SK-N-SH (cell line): ENCODE results near the gene ARGLU1. TPM values are rescaled to one million over a fixed set of nuclear protein-coding genes. Genes with fewer than 3 reads are reported as not detected.

ENCODE experiments used
- CTCF ChIA-PET: fragments of 300-600, 350-600 bp; formaldehyde crosslinking; extraction: SDS; loops from one replicate; lab custom pipeline; 2021; lab: Yijun Ruan, JAX
- POLR2A ChIA-PET: fragments of 350-600 bp; sonication (Branson Sonifier 250); formaldehyde crosslinking; extraction: SDS; loops from one replicate; lab custom pipeline; 2020; ENCODE audit warnings: antibody characterized with exemption, inconsistent platforms; lab: Yijun Ruan, JAX
- DNase-seq: peaks from one replicate; pipeline ENCODE4 v3.0.0; 2012
- H2AFZ ChIP-seq: fragments of 200-600 bp; sonication (generic); 2 replicates; pipeline ENCODE4 v1.8.1; 2016; ENCODE audit warnings: antibody characterized with exemption, mild to moderate bottlenecking, low read depth
- H3F3A ChIP-seq: fragments of 200-600 bp; sonication (generic); replicated peaks from 2 replicates; pipeline ENCODE3; 2016; ENCODE audit warnings: antibody characterized with exemption, mild to moderate bottlenecking; ENCODE audit not compliant: insufficient read depth
- H3K27ac ChIP-seq, 2 experiments: fragments of 200-500 bp in 1 of 2; fragments of 200-600 bp in 1 of 2; sonication (Bioruptor generic) in 1 of 2; sonication (generic), shearing (Covaris generic) in 1 of 2; 2 replicates each; pipeline versions ENCODE4 v1.5.1 to v1.6.1; 2014 to 2016; ENCODE audit warnings: low read depth in 2 of 2, inconsistent platforms in 1 of 2, low read length in 1 of 2, mild to moderate bottlenecking in 1 of 2, mixed read lengths in 1 of 2
- H3K27me3 ChIP-seq: fragments of 200-600 bp; sonication (generic), shearing (Covaris generic); 2 replicates; pipeline ENCODE4 v1.6.1; 2016; ENCODE audit warnings: mixed run types; ENCODE audit not compliant: insufficient read depth
- H3K36me3 ChIP-seq, 2 experiments: fragments of 200-500 bp in 1 of 2; fragments of 200-600 bp in 1 of 2; sonication (Bioruptor generic) in 1 of 2; sonication (generic) in 1 of 2; replicated peaks in 1 of 2; 2 replicates each; pipeline versions ENCODE3 to v1.5.1; 2014 to 2016; ENCODE audit warnings: low read length in 1 of 2, mild to moderate bottlenecking in 1 of 2; ENCODE audit not compliant: insufficient read depth in 2 of 2, control insufficient read depth in 1 of 2
- H3K4me1 ChIP-seq, 2 experiments: fragments of 200-500 bp in 1 of 2; fragments of 200-600 bp in 1 of 2; sonication (Bioruptor generic) in 1 of 2; sonication (generic), shearing (Covaris generic) in 1 of 2; 2 replicates each; pipeline versions ENCODE4 v1.5.1 to v1.6.1; 2014 to 2016; ENCODE audit warnings: low read depth in 1 of 2, low read length in 1 of 2, mixed run types in 1 of 2; ENCODE audit not compliant: insufficient read depth in 2 of 2, control insufficient read depth in 1 of 2
- H3K4me2 ChIP-seq: fragments of 200-600 bp; sonication (generic), shearing (Covaris generic); 2 replicates; pipeline ENCODE4 v1.6.1; 2017; ENCODE audit warnings: mixed run types
- H3K4me3 ChIP-seq, 2 experiments: fragments of 200-500 bp in 1 of 2; fragments of 200-600 bp in 1 of 2; sonication (Bioruptor generic) in 1 of 2; sonication (generic), shearing (Covaris generic) in 1 of 2; 2 replicates each; pipeline versions ENCODE4 v1.5.1 to v1.8.1; 2014 to 2016; ENCODE audit warnings: low read depth in 2 of 2, inconsistent platforms in 1 of 2, low read length in 1 of 2, mild to moderate bottlenecking in 1 of 2, mixed read lengths in 1 of 2, moderate library complexity in 1 of 2
- H3K79me2 ChIP-seq: fragments of 200-600 bp; sonication (generic); 2 replicates; pipeline ENCODE4 v1.8.1; 2017; ENCODE audit warnings: mild to moderate bottlenecking; ENCODE audit not compliant: insufficient read depth
- H3K9ac ChIP-seq: fragments of 200-600 bp; sonication (generic); 2 replicates; pipeline ENCODE4 v1.6.1; 2017; ENCODE audit warnings: mixed run types
- H3K9me2 ChIP-seq: fragments of 200-600 bp; sonication (generic); 2 replicates; pipeline ENCODE4 v1.6.1; 2017; ENCODE audit warnings: mixed run types
- H3K9me3 ChIP-seq: fragments of 200-600 bp; sonication (generic); 2 replicates; pipeline ENCODE4 v1.6.1; 2017; ENCODE audit warnings: mixed run types, mild to moderate bottlenecking, moderate library complexity
- H4K20me1 ChIP-seq: fragments of 200-600 bp; sonication (generic); 2 replicates; pipeline ENCODE4 v1.6.1; 2017; ENCODE audit warnings: mild to moderate bottlenecking, mixed run types; ENCODE audit not compliant: insufficient read depth
- FOSL2 ChIP-seq: IDR thresholded peaks from 2 replicates; pipeline ENCODE4 v1.4.0; 2012; ENCODE audit warnings: low read depth, mild to moderate bottlenecking, moderate library complexity, borderline replicate concordance
- FOXM1 ChIP-seq: IDR thresholded peaks from 2 replicates; pipeline ENCODE4 v1.4.0; 2012; ENCODE audit warnings: low read depth, mild to moderate bottlenecking
- JUND ChIP-seq: IDR thresholded peaks from 2 replicates; pipeline ENCODE4 v1.4.0; 2012
- MEF2A ChIP-seq: IDR thresholded peaks from 2 replicates; pipeline ENCODE4 v1.4.0; 2012; ENCODE audit warnings: low read depth, borderline replicate concordance
- POLR2AphosphoS5 ChIP-seq: IDR thresholded peaks from 2 replicates; pipeline ENCODE4 v1.6.1; 2012; ENCODE audit warnings: low read depth, low read length
- RAD21 ChIP-seq: IDR thresholded peaks from 2 replicates; pipeline ENCODE4 v1.6.1; 2012; ENCODE audit warnings: mild to moderate bottlenecking, low read length
- RXRA ChIP-seq: IDR thresholded peaks from 2 replicates; pipeline ENCODE4 v1.4.0; 2012; ENCODE audit warnings: low read depth, mild to moderate bottlenecking, borderline replicate concordance
- SIN3A ChIP-seq: IDR thresholded peaks from 2 replicates; pipeline ENCODE4 v1.6.1; 2012; ENCODE audit warnings: low read depth, mild to moderate bottlenecking, low read length, moderate library complexity, borderline replicate concordance
- SMC3 ChIP-seq: IDR thresholded peaks from 2 replicates; pipeline ENCODE4 v1.6.1; 2012; ENCODE audit warnings: low read depth, low read length, improper control_type of control experiment
- TAF1 ChIP-seq: IDR thresholded peaks from 2 replicates; pipeline ENCODE4 v1.6.1; 2012; ENCODE audit warnings: low read depth, mild to moderate bottlenecking, low read length, moderate library complexity, borderline replicate concordance
- TCF12 ChIP-seq: IDR thresholded peaks from 2 replicates; pipeline ENCODE4 v1.4.0; 2012
- YY1 ChIP-seq: IDR thresholded peaks from 2 replicates; pipeline ENCODE4 v1.4.0; 2012; ENCODE audit warnings: low read depth, mild to moderate bottlenecking
- WGBS: methylation state at CpG from one replicate; pipeline ENCODE4 v1.1.6; 2017; ENCODE audit warnings: low lambda C conversion rate; 5-methylcytosine and 5-hydroxymethylcytosine counted together
- polyA plus RNA-seq, 3 experiments: library from polyadenylated mRNA; depleted of rRNA; stranded (reverse); fragments of >200 nt; gene quantifications; 2 replicates each; pipeline ENCODE4 v1.2.3, GENCODE V29; 2012
- TF ChIP-seq, protein P1 (sequence below): fragments of 150-350 bp; IDR thresholded peaks from 2 replicates; pipeline ENCODE4 v1.6.1; 2017; ENCODE audit warnings: antibody characterized with exemption, low read length, low read depth, borderline replicate concordance
- TF ChIP-seq, protein P2 (sequence below): IDR thresholded peaks from 2 replicates; pipeline ENCODE4 v1.4.0; 2012; ENCODE audit warnings: low read depth, borderline replicate concordance
- TF ChIP-seq, protein P3 (sequence below): fragments of 200-600 bp; sonication (generic); IDR thresholded peaks from 2 replicates; pipeline ENCODE4 v1.6.1; 2017; ENCODE audit warnings: antibody characterized with exemption, mild to moderate bottlenecking, moderate library complexity
- TF ChIP-seq, protein P4 (sequence below): IDR thresholded peaks from 2 replicates; pipeline ENCODE4 v1.4.0; 2012; ENCODE audit warnings: low read depth, borderline replicate concordance
- TF ChIP-seq, protein P5 (sequence below): IDR thresholded peaks from 2 replicates; pipeline ENCODE4 v1.6.1; 2012; ENCODE audit warnings: mild to moderate bottlenecking, low read depth, low read length, moderate library complexity
- TF ChIP-seq, protein P6 (sequence below): IDR thresholded peaks from 2 replicates; pipeline ENCODE4 v1.4.0; 2012; ENCODE audit warnings: low read depth
- TF ChIP-seq, protein P7 (sequence below): fragments of 150-350 bp; IDR thresholded peaks from 2 replicates; pipeline ENCODE4 v1.6.1; 2016; ENCODE audit warnings: mild to moderate bottlenecking, low read depth, low read length

Gene ARGLU1
- polyA plus RNA-seq, 1 of the 3 experiments (the other 2 are of a cell fraction): 101 TPM

DNA sequence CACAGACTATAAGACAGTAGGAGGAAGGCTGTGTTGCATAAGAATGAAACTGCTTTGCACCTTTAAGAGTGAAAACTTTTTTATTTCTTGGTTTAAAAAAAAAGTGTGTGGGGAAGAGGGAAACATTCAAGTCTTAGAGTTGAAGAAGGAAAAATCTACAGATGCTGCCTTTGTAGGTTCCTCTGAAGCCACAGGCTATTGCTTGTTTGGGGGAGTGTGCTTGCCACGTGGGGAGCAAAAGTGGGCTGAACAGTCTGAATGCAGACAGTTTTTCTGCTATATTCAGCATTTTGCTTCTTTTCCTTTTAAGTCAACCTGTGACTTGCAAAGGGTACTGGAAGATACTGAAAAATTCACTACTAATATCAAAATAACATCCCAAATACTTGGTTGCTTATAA lies 69.4 kb downstream of the ARGLU1 start:
- H4K20me1 ChIP-seq: no peaks in the 10 kb centered on the region
- 0 out of 2 replicates have a peak overlapping the region, but pooled peaks have one; percentile 45 for H3K4me2 ChIP-seq
- H2AFZ ChIP-seq: 0 out of 2 replicates have a peak overlapping the region, but pooled peaks have one; percentile 5
- DNase-seq: no peak
- no peak overlapping the region for H3K27ac ChIP-seq
- H3K9ac ChIP-seq: no peak overlapping the region
- H3K27me3 ChIP-seq: no peaks in the 10 kb centered on the region
- peaks cover 13% of the 10 kb centered on the region for H3F3A ChIP-seq
- TF ChIP-seq SIN3A (no peak), TCF12 (no peak), TAF1 (no peak), FOXM1 (no peak), JUND (no peak), POLR2AphosphoS5 (no peak), MEF2A (no peak), RXRA (no peak), RAD21 (no peak), FOSL2 (no peak), YY1 (no peak), SMC3 (no peak)
- TF ChIP-seq, protein P1, sequence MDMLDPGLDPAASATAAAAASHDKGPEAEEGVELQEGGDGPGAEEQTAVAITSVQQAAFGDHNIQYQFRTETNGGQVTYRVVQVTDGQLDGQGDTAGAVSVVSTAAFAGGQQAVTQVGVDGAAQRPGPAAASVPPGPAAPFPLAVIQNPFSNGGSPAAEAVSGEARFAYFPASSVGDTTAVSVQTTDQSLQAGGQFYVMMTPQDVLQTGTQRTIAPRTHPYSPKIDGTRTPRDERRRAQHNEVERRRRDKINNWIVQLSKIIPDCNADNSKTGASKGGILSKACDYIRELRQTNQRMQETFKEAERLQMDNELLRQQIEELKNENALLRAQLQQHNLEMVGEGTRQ: no peak
- TF ChIP-seq, protein P2, sequence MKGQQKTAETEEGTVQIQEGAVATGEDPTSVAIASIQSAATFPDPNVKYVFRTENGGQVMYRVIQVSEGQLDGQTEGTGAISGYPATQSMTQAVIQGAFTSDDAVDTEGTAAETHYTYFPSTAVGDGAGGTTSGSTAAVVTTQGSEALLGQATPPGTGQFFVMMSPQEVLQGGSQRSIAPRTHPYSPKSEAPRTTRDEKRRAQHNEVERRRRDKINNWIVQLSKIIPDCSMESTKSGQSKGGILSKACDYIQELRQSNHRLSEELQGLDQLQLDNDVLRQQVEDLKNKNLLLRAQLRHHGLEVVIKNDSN: no peak
- TF ChIP-seq, protein P3, sequence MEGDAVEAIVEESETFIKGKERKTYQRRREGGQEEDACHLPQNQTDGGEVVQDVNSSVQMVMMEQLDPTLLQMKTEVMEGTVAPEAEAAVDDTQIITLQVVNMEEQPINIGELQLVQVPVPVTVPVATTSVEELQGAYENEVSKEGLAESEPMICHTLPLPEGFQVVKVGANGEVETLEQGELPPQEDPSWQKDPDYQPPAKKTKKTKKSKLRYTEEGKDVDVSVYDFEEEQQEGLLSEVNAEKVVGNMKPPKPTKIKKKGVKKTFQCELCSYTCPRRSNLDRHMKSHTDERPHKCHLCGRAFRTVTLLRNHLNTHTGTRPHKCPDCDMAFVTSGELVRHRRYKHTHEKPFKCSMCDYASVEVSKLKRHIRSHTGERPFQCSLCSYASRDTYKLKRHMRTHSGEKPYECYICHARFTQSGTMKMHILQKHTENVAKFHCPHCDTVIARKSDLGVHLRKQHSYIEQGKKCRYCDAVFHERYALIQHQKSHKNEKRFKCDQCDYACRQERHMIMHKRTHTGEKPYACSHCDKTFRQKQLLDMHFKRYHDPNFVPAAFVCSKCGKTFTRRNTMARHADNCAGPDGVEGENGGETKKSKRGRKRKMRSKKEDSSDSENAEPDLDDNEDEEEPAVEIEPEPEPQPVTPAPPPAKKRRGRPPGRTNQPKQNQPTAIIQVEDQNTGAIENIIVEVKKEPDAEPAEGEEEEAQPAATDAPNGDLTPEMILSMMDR: no peak
- TF ChIP-seq, protein P4, sequence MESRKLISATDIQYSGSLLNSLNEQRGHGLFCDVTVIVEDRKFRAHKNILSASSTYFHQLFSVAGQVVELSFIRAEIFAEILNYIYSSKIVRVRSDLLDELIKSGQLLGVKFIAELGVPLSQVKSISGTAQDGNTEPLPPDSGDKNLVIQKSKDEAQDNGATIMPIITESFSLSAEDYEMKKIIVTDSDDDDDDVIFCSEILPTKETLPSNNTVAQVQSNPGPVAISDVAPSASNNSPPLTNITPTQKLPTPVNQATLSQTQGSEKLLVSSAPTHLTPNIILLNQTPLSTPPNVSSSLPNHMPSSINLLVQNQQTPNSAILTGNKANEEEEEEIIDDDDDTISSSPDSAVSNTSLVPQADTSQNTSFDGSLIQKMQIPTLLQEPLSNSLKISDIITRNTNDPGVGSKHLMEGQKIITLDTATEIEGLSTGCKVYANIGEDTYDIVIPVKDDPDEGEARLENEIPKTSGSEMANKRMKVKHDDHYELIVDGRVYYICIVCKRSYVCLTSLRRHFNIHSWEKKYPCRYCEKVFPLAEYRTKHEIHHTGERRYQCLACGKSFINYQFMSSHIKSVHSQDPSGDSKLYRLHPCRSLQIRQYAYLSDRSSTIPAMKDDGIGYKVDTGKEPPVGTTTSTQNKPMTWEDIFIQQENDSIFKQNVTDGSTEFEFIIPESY: no peak
- TF ChIP-seq, protein P5, sequence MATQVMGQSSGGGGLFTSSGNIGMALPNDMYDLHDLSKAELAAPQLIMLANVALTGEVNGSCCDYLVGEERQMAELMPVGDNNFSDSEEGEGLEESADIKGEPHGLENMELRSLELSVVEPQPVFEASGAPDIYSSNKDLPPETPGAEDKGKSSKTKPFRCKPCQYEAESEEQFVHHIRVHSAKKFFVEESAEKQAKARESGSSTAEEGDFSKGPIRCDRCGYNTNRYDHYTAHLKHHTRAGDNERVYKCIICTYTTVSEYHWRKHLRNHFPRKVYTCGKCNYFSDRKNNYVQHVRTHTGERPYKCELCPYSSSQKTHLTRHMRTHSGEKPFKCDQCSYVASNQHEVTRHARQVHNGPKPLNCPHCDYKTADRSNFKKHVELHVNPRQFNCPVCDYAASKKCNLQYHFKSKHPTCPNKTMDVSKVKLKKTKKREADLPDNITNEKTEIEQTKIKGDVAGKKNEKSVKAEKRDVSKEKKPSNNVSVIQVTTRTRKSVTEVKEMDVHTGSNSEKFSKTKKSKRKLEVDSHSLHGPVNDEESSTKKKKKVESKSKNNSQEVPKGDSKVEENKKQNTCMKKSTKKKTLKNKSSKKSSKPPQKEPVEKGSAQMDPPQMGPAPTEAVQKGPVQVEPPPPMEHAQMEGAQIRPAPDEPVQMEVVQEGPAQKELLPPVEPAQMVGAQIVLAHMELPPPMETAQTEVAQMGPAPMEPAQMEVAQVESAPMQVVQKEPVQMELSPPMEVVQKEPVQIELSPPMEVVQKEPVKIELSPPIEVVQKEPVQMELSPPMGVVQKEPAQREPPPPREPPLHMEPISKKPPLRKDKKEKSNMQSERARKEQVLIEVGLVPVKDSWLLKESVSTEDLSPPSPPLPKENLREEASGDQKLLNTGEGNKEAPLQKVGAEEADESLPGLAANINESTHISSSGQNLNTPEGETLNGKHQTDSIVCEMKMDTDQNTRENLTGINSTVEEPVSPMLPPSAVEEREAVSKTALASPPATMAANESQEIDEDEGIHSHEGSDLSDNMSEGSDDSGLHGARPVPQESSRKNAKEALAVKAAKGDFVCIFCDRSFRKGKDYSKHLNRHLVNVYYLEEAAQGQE: no peak
- TF ChIP-seq, protein P6, sequence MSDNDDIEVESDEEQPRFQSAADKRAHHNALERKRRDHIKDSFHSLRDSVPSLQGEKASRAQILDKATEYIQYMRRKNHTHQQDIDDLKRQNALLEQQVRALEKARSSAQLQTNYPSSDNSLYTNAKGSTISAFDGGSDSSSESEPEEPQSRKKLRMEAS: no peak
- TF ChIP-seq, protein P7, sequence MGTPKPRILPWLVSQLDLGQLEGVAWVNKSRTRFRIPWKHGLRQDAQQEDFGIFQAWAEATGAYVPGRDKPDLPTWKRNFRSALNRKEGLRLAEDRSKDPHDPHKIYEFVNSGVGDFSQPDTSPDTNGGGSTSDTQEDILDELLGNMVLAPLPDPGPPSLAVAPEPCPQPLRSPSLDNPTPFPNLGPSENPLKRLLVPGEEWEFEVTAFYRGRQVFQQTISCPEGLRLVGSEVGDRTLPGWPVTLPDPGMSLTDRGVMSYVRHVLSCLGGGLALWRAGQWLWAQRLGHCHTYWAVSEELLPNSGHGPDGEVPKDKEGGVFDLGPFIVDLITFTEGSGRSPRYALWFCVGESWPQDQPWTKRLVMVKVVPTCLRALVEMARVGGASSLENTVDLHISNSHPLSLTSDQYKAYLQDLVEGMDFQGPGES: no peak
- H3K36me3 ChIP-seq: peaks cover 7 to 10% of the 10 kb centered on the region in 2 experiments
- ChIA-PET CTCF (no interaction called here), POLR2A (no interaction called here)
- 70% methylated on average over 1 of the region's 1 CpG for WGBS
- no peak overlapping the region for H3K4me3 ChIP-seq
- peaks cover 17 to 21% of the 10 kb centered on the region in 2 experiments for H3K4me1 ChIP-seq
- no peaks in the 10 kb centered on the region for H3K9me2 ChIP-seq
- no peaks in the 10 kb centered on the region for H3K9me3 ChIP-seq
- no peaks in the 10 kb centered on the region for H3K79me2 ChIP-seq
